GM12878 (cell line): ENCODE measurements around the gene PLD4.

Experiments used
- FOS ChIP-seq: IDR thresholded peaks from 3 replicates; pipeline ENCODE4 v1.6.1; 2011; ENCODE audit warnings: borderline replicate concordance; ENCODE audit not compliant: insufficient read length; ENCODE audit errors: extremely low read depth
- KAT2A ChIP-seq: conservative IDR thresholded peaks from 2 replicates; pipeline ENCODE4 v1.6.1; 2011; ENCODE audit warnings: low read depth, low read length; ENCODE audit not compliant: control insufficient read depth
- MXI1 ChIP-seq: fragments of 150-350 bp; IDR thresholded peaks from 2 replicates; pipeline ENCODE4 v1.6.1; 2011; ENCODE audit warnings: low read depth, mild to moderate bottlenecking, inconsistent platforms, low read length, improper control_type of control experiment
- POLR2AphosphoS5 ChIP-seq: IDR thresholded peaks from 2 replicates; pipeline ENCODE4 v1.6.1; 2011; ENCODE audit warnings: mild to moderate bottlenecking, low read length, inconsistent platforms
- RB1 ChIP-seq: fragments of 450-650 bp; formaldehyde crosslinking; IDR thresholded peaks from 2 replicates; pipeline ENCODE4 v1.6.1; 2017; ENCODE audit warnings: mild to moderate bottlenecking, borderline replicate concordance
- REST ChIP-seq: IDR thresholded peaks from 2 replicates; pipeline ENCODE4 v1.6.1; 2012; ENCODE audit warnings: mild to moderate bottlenecking, low read depth, low read length
- SPI1 ChIP-seq: IDR thresholded peaks from 2 replicates; pipeline ENCODE4 v1.6.1; 2011; ENCODE audit warnings: low read depth, mild to moderate bottlenecking, low read length, moderate library complexity, borderline replicate concordance; ENCODE audit not compliant: insufficient read depth
- TAF1 ChIP-seq: IDR thresholded peaks from 2 replicates; pipeline ENCODE4 v1.6.1; 2011; ENCODE audit warnings: mild to moderate bottlenecking, low read depth, low read length, borderline replicate concordance
- ZNF24 ChIP-seq: fragments of 450-650 bp; IDR thresholded peaks from 2 replicates; pipeline ENCODE4 v1.6.1; 2017; ENCODE audit warnings: antibody characterized with exemption, mild to moderate bottlenecking
- TF ChIP-seq, protein P1 (sequence below): IDR thresholded peaks from 2 replicates; pipeline ENCODE4 v1.6.1; 2011; ENCODE audit warnings: borderline replicate concordance, low read depth, mild to moderate bottlenecking, moderate library complexity, low read length; ENCODE audit not compliant: insufficient read depth, poor library complexity, severe bottlenecking
- TF ChIP-seq, protein P2 (sequence below), 3 experiments: IDR thresholded peaks in 2 of 3; conservative IDR thresholded peaks in 1 of 3; 2 replicates each; pipeline ENCODE4 v1.5.1; 2011; ENCODE audit warnings: low read depth in 3 of 3, low read length in 3 of 3, mild to moderate bottlenecking in 3 of 3, control low read depth in 2 of 3, moderate library complexity in 2 of 3, inconsistent platforms in 1 of 3, mixed read lengths in 1 of 3; ENCODE audit not compliant: control insufficient read depth in 2 of 3, insufficient read depth in 1 of 3; ENCODE audit errors: extremely low read depth in 1 of 3
- TF ChIP-seq, protein P3 (sequence below): IDR thresholded peaks from 2 replicates; pipeline ENCODE4 v1.6.1; 2012; ENCODE audit warnings: low read depth, low read length, improper control_type of control experiment
- TF ChIP-seq, protein P4 (sequence below): IDR thresholded peaks from 2 replicates; pipeline ENCODE4 v1.6.1; 2011; ENCODE audit warnings: borderline replicate concordance, low read depth, mild to moderate bottlenecking, moderate library complexity, mixed read lengths, low read length; ENCODE audit not compliant: insufficient read depth; ENCODE audit errors: extremely low read length

GRCh38 chr14:104877806-104878550 is 46.7 kb upstream of the PLD4 start:
- TF ChIP-seq TAF1 (no peak), MXI1 (no peak), SPI1 (no peak), POLR2AphosphoS5 (no peak), REST (no peak), ZNF24 (no peak), FOS (no peak), KAT2A (no peak), RB1 (no peak)
- TF ChIP-seq, protein P1, sequence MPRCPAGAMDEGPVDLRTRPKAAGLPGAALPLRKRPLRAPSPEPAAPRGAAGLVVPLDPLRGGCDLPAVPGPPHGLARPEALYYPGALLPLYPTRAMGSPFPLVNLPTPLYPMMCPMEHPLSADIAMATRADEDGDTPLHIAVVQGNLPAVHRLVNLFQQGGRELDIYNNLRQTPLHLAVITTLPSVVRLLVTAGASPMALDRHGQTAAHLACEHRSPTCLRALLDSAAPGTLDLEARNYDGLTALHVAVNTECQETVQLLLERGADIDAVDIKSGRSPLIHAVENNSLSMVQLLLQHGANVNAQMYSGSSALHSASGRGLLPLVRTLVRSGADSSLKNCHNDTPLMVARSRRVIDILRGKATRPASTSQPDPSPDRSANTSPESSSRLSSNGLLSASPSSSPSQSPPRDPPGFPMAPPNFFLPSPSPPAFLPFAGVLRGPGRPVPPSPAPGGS = no peak
- TF ChIP-seq, protein P2, sequence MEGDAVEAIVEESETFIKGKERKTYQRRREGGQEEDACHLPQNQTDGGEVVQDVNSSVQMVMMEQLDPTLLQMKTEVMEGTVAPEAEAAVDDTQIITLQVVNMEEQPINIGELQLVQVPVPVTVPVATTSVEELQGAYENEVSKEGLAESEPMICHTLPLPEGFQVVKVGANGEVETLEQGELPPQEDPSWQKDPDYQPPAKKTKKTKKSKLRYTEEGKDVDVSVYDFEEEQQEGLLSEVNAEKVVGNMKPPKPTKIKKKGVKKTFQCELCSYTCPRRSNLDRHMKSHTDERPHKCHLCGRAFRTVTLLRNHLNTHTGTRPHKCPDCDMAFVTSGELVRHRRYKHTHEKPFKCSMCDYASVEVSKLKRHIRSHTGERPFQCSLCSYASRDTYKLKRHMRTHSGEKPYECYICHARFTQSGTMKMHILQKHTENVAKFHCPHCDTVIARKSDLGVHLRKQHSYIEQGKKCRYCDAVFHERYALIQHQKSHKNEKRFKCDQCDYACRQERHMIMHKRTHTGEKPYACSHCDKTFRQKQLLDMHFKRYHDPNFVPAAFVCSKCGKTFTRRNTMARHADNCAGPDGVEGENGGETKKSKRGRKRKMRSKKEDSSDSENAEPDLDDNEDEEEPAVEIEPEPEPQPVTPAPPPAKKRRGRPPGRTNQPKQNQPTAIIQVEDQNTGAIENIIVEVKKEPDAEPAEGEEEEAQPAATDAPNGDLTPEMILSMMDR (IDR thresholded peaks at IDR 0.05 in 2 of 3, conservative IDR thresholded peaks at IDR 0.05 in 1 of 3; ENCODE audit: control insufficient read depth in 2 of 3, extremely low read depth in 1 of 3, insufficient read depth in 1 of 3, low read depth in 3 of 3, low read length in 3 of 3) = no peak
- TF ChIP-seq, protein P3, sequence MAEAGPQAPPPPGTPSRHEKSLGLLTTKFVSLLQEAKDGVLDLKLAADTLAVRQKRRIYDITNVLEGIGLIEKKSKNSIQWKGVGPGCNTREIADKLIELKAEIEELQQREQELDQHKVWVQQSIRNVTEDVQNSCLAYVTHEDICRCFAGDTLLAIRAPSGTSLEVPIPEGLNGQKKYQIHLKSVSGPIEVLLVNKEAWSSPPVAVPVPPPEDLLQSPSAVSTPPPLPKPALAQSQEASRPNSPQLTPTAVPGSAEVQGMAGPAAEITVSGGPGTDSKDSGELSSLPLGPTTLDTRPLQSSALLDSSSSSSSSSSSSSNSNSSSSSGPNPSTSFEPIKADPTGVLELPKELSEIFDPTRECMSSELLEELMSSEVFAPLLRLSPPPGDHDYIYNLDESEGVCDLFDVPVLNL = no peak
- TF ChIP-seq, protein P4, sequence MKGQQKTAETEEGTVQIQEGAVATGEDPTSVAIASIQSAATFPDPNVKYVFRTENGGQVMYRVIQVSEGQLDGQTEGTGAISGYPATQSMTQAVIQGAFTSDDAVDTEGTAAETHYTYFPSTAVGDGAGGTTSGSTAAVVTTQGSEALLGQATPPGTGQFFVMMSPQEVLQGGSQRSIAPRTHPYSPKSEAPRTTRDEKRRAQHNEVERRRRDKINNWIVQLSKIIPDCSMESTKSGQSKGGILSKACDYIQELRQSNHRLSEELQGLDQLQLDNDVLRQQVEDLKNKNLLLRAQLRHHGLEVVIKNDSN = no peak
